GM12878 (cell line): ENCODE results near the gene DAD1. TPM values are rescaled to one million over a fixed set of nuclear protein-coding genes. Genes with fewer than 3 reads are reported as not detected.
A peak's percentile ranks its signal among the peaks of the same experiment; 100 is the strongest.

ENCODE experiments used
- BACH1 ChIP-seq: fragments of 450-650 bp; IDR thresholded peaks from 2 replicates; pipeline ENCODE4 v1.6.1; 2017; ENCODE audit warnings: mild to moderate bottlenecking, borderline replicate concordance
- BCL11A ChIP-seq: IDR thresholded peaks from 2 replicates; pipeline ENCODE4 v1.6.1; 2011; ENCODE audit warnings: low read depth, low read length
- BMI1 ChIP-seq: fragments of 450-650 bp; IDR thresholded peaks from 2 replicates; pipeline ENCODE4 v1.6.1; 2016; ENCODE audit warnings: mild to moderate bottlenecking, moderate library complexity, borderline replicate concordance
- CHD4 ChIP-seq: fragments of 200-600 bp; sonication (generic); IDR thresholded peaks from 2 replicates; pipeline ENCODE4 v1.6.1; 2016; ENCODE audit warnings: mild to moderate bottlenecking
- EZH2 ChIP-seq: IDR thresholded peaks from 2 replicates; pipeline ENCODE4 v1.6.1; 2012; ENCODE audit warnings: low read depth, mild to moderate bottlenecking, control low read depth, inconsistent platforms, low read length, borderline replicate concordance; ENCODE audit not compliant: control insufficient read depth
- FOXM1 ChIP-seq: IDR thresholded peaks from 2 replicates; pipeline ENCODE4 v1.6.1; 2012; ENCODE audit warnings: low read depth, mild to moderate bottlenecking, inconsistent platforms, low read length, moderate library complexity
- GATAD2B ChIP-seq: fragments of 450-650 bp; conservative IDR thresholded peaks from 2 replicates; pipeline ENCODE4 v1.6.1; 2017; ENCODE audit warnings: low read depth, mild to moderate bottlenecking, moderate library complexity
- HDAC2 ChIP-seq: fragments of 200-600 bp; sonication (generic); IDR thresholded peaks from 2 replicates; pipeline ENCODE4 v1.6.1; 2017
- IKZF2 ChIP-seq, 2 experiments: fragments of 450-650 bp; IDR thresholded peaks; 2 replicates each; pipeline ENCODE4 v1.6.1; 2017; ENCODE audit warnings: mild to moderate bottlenecking in 2 of 2, moderate library complexity in 2 of 2
- NRF1 ChIP-seq: conservative IDR thresholded peaks from 2 replicates; pipeline ENCODE4 v1.6.1; 2011; ENCODE audit warnings: mild to moderate bottlenecking, low read depth, low read length, improper control_type of control experiment
- POU2F2 ChIP-seq: IDR thresholded peaks from 3 replicates; pipeline ENCODE4 v1.6.1; 2011; ENCODE audit warnings: low read depth, mild to moderate bottlenecking, low read length, borderline replicate concordance
- RUNX3 ChIP-seq: IDR thresholded peaks from 2 replicates; pipeline ENCODE4 v1.6.1; 2012; ENCODE audit warnings: low read length, inconsistent platforms
- SMARCA5 ChIP-seq: fragments of 450-650 bp; IDR thresholded peaks from 2 replicates; pipeline ENCODE4 v1.6.1; 2017; ENCODE audit warnings: mild to moderate bottlenecking
- SP1 ChIP-seq: IDR thresholded peaks from one replicate; pipeline ENCODE4 v1.6.1; 2011; ENCODE audit warnings: low read depth, low read length
- SREBF2 ChIP-seq: IDR thresholded peaks from 2 replicates; pipeline ENCODE4 v1.6.1; 2012; ENCODE audit warnings: mild to moderate bottlenecking, low read length
- SUZ12 ChIP-seq: fragments of 200-600 bp; sonication (generic); IDR thresholded peaks from one replicate; pipeline ENCODE4 v1.6.1; 2018; ENCODE audit warnings: antibody characterized with exemption, mild to moderate bottlenecking; ENCODE audit not compliant: unreplicated experiment
- TARDBP ChIP-seq: IDR thresholded peaks from 2 replicates; pipeline ENCODE4 v1.6.1; 2016; ENCODE audit warnings: borderline replicate concordance
- ZNF274 ChIP-seq: IDR thresholded peaks from one replicate; pipeline ENCODE4 v1.8.0; 2011; ENCODE audit not compliant: insufficient read length, insufficient read depth
- polyA plus RNA-seq, 11 experiments: library from polyadenylated mRNA; depleted of rRNA in 4 of 11; unstranded in 6 of 11; stranded (reverse) in 5 of 11; fragments of >200 nt; fragmentation: Nextera tagmentation in 4 of 11; fragmentation: Illumina TruSeq in 1 of 11; extraction: Ambion mirVana in 4 of 11; extraction: Trizol in 1 of 11; gene quantifications; 1 replicate in 1 of 11; 2 replicates in 10 of 11; pipeline versions ENCODE4 v1.2.1 to v1.2.3, GENCODE V29; 2011 to 2016; ENCODE audit warnings: inconsistent platforms in 2 of 11, missing spikeins in 2 of 11, low read depth in 1 of 11
- total RNA-seq, 4 experiments: library from RNA; depleted of rRNA in 3 of 4; stranded (reverse); fragments of >200 nt in 3 of 4; fragmentation: Illumina TruSeq in 1 of 4; extraction: Trizol in 1 of 4; gene quantifications; 2 replicates each; pipeline versions ENCODE4 v1.2.1 to v1.2.3, GENCODE V29; 2013 to 2021
- TF ChIP-seq, protein P1 (sequence below), 3 experiments: IDR thresholded peaks in 2 of 3; conservative IDR thresholded peaks in 1 of 3; 2 replicates each; pipeline ENCODE4 v1.5.1; 2011; ENCODE audit warnings: low read depth in 3 of 3, low read length in 3 of 3, mild to moderate bottlenecking in 3 of 3, control low read depth in 2 of 3, moderate library complexity in 2 of 3, inconsistent platforms in 1 of 3, mixed read lengths in 1 of 3; ENCODE audit not compliant: control insufficient read depth in 2 of 3, insufficient read depth in 1 of 3; ENCODE audit errors: extremely low read depth in 1 of 3
- TF ChIP-seq, protein P2 (sequence below): IDR thresholded peaks from 2 replicates; pipeline ENCODE4 v1.6.1; 2012; ENCODE audit warnings: mild to moderate bottlenecking, low read depth, low read length
- TF ChIP-seq, protein P3 (sequence below): fragments of 450-650 bp; formaldehyde crosslinking; IDR thresholded peaks from 2 replicates; pipeline ENCODE4 v1.4.0; 2022; ENCODE audit warnings: mild to moderate bottlenecking, moderate library complexity
- TF ChIP-seq, protein P4 (sequence below): fragments of 450-650 bp; IDR thresholded peaks from 2 replicates; pipeline ENCODE4 v1.6.1; 2017; ENCODE audit warnings: borderline replicate concordance

The DAD1 gene
- total and polyA plus RNA-seq, 10 of the 15 experiments (the other 5 are each of a cell fraction or from before 2014, with no cell fraction given): 161 to 920 (median 319) TPM

DNA sequence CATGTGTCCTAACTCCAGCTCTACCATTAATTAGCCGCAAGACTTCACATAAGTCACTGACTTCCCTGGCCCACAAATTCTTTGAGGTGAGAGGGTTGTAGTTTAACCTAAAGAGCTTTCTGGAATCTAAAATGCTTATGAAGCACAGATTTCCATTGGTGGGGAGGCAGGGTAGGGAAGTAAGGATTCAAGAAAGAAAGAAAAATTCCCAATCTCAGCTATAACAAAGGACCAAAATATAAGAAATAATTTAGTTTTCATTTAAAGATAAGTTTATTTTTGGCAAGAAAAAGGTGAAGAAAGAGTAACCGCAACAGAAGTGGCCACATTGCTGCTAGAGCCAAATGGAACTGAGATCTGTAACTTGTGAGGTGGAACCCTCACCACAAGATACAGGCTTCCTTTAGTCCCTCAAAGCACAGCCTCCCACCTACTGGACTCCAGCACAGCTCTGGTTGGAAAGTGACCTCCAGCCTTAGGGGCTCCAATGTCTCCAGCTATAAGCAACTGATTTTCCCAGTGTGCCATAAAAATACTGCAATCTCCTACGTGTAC lies 23.6 kb downstream of the DAD1 start (continued):
- TF ChIP-seq, protein P1, sequence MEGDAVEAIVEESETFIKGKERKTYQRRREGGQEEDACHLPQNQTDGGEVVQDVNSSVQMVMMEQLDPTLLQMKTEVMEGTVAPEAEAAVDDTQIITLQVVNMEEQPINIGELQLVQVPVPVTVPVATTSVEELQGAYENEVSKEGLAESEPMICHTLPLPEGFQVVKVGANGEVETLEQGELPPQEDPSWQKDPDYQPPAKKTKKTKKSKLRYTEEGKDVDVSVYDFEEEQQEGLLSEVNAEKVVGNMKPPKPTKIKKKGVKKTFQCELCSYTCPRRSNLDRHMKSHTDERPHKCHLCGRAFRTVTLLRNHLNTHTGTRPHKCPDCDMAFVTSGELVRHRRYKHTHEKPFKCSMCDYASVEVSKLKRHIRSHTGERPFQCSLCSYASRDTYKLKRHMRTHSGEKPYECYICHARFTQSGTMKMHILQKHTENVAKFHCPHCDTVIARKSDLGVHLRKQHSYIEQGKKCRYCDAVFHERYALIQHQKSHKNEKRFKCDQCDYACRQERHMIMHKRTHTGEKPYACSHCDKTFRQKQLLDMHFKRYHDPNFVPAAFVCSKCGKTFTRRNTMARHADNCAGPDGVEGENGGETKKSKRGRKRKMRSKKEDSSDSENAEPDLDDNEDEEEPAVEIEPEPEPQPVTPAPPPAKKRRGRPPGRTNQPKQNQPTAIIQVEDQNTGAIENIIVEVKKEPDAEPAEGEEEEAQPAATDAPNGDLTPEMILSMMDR (IDR thresholded peaks at IDR 0.05 in 2 of 3, conservative IDR thresholded peaks at IDR 0.05 in 1 of 3; ENCODE audit: control insufficient read depth in 2 of 3, extremely low read depth in 1 of 3, insufficient read depth in 1 of 3, low read depth in 3 of 3, low read length in 3 of 3): no peak
- no peak for TF ChIP-seq POU2F2
- TF ChIP-seq NRF1: no peak
- peak; percentile 29 for TF ChIP-seq SP1
- no peak for TF ChIP-seq SREBF2
- TF ChIP-seq, protein P2, sequence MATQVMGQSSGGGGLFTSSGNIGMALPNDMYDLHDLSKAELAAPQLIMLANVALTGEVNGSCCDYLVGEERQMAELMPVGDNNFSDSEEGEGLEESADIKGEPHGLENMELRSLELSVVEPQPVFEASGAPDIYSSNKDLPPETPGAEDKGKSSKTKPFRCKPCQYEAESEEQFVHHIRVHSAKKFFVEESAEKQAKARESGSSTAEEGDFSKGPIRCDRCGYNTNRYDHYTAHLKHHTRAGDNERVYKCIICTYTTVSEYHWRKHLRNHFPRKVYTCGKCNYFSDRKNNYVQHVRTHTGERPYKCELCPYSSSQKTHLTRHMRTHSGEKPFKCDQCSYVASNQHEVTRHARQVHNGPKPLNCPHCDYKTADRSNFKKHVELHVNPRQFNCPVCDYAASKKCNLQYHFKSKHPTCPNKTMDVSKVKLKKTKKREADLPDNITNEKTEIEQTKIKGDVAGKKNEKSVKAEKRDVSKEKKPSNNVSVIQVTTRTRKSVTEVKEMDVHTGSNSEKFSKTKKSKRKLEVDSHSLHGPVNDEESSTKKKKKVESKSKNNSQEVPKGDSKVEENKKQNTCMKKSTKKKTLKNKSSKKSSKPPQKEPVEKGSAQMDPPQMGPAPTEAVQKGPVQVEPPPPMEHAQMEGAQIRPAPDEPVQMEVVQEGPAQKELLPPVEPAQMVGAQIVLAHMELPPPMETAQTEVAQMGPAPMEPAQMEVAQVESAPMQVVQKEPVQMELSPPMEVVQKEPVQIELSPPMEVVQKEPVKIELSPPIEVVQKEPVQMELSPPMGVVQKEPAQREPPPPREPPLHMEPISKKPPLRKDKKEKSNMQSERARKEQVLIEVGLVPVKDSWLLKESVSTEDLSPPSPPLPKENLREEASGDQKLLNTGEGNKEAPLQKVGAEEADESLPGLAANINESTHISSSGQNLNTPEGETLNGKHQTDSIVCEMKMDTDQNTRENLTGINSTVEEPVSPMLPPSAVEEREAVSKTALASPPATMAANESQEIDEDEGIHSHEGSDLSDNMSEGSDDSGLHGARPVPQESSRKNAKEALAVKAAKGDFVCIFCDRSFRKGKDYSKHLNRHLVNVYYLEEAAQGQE: no peak
- no peak for TF ChIP-seq EZH2
- TF ChIP-seq, protein P3, sequence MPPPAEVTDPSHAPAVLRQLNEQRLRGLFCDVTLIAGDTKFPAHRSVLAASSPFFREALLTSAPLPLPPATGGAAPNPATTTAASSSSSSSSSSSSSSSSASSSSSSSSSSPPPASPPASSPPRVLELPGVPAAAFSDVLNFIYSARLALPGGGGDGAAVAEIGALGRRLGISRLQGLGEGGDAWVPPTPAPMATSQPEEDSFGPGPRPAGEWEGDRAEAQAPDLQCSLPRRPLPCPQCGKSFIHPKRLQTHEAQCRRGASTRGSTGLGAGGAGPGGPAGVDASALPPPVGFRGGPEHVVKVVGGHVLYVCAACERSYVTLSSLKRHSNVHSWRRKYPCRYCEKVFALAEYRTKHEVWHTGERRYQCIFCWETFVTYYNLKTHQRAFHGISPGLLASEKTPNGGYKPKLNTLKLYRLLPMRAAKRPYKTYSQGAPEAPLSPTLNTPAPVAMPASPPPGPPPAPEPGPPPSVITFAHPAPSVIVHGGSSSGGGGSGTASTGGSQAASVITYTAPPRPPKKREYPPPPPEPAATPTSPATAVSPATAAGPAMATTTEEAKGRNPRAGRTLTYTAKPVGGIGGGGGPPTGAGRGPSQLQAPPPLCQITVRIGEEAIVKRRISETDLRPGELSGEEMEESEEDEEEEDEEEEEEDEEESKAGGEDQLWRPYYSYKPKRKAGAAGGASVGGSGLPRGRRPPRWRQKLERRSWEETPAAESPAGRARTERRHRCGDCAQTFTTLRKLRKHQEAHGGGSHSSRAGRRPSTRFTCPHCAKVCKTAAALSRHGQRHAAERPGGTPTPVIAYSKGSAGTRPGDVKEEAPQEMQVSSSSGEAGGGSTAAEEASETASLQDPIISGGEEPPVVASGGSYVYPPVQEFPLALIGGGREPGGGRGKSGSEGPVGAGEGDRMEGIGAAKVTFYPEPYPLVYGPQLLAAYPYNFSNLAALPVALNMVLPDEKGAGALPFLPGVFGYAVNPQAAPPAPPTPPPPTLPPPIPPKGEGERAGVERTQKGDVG (CRISPR knock-in tag): no peak
- no peak for TF ChIP-seq ZNF274
- peak; percentile 96 for TF ChIP-seq RUNX3
- TF ChIP-seq CHD4: no peak
- peak; percentile 94 to 95 for TF ChIP-seq IKZF2 (IDR thresholded peaks at IDR 0.05)
- TF ChIP-seq HDAC2: no peak
- peak; percentile 44; the same call in 1 of the 2 replicates for TF ChIP-seq BCL11A
- TF ChIP-seq BMI1: 0 out of 2 replicates have a peak, but pooled peaks have one; percentile 6
- TF ChIP-seq, protein P4, sequence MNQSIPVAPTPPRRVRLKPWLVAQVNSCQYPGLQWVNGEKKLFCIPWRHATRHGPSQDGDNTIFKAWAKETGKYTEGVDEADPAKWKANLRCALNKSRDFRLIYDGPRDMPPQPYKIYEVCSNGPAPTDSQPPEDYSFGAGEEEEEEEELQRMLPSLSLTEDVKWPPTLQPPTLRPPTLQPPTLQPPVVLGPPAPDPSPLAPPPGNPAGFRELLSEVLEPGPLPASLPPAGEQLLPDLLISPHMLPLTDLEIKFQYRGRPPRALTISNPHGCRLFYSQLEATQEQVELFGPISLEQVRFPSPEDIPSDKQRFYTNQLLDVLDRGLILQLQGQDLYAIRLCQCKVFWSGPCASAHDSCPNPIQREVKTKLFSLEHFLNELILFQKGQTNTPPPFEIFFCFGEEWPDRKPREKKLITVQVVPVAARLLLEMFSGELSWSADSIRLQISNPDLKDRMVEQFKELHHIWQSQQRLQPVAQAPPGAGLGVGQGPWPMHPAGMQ: no peak
- TF ChIP-seq SUZ12: no peak
- peak; percentile 61; the same call in 1 of the 2 replicates for TF ChIP-seq FOXM1
- TF ChIP-seq TARDBP: no peak
- TF ChIP-seq GATAD2B: peak; percentile 56; the same call in 1 of the 2 replicates
- no peak; the same call in none of the 2 replicates for TF ChIP-seq SMARCA5
- no peak for TF ChIP-seq BACH1
